HG03521 (cell line): ENCODE measurements around the gene TPPP.

ENCODE experiments used
- ATAC-seq: cut with Tn5 transposase; IDR thresholded peaks from one replicate; pipeline ENCODE4 v1.9.1; 2021; ENCODE audit warnings: mild to moderate bottlenecking, moderate library complexity; ENCODE audit not compliant: unreplicated experiment

TPPP gene

DNA sequence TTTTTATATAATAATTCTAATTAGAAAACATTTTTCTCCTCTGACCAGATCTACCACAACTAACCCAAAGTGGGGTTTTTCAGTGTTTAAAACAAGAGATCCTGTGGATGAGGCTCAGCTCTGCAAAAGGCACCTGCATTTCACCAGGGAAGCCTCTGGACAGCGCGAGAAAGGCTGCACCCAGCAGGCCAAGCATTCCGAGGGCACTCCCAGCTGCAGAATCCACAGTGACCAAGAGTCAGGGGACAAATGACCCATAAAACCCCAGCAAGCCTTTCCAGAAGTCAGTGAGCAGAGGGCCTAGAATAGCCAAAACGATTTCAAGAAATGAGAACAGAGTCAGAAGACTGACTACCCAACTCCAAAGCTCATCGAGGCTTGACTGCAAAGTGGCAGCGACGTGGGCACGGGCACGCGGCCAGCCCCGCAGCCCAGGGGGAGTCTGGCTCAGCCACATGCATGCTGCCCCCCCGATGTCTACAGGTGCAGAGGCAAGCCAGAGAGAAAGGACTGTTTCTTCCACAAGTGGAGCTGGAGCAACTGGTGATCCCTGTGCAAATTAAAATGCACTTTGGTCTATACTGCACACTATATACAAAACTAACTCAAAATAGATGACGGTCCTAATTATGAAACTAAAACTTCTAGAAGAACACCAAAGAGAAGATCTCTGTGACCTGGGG is 26.2 kb downstream of the TPPP start:
- ATAC-seq: no peak

DNA sequence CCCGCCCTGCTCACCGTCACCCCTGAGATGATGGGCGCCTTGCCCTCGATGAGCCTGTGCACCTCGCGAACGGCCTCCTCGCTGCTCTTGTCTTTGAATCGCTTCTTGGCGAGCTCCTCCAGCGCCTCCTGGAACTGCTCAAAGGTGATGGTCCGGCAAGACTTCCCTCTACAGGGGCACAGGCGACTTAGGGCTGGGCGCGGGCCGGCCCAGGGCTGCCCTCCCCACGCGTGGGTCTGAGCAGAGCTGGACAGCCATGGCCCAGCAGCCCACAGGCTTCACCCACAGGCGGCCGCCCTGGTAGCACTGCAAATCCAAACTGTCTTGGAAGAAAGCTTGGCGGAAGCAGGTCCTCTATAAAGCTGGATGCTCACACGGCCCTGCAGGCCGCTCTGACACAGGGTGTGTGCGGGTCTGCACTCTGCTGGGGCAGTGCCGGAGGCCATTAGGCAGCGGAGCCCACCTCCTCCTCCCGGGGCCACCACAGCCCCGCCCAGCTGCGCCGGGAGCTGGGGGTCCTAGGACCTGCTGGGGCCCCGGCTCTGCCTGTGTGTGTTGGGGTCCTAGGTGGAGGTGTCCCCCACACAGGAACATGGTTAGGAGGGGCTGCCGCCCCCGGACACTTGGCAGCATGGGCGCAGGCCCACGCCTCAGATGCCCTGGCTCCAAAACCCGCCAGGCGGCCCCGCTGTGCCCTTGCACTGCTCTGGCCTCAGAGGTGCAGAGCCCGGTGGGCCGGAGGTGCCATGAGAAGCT is 27.0 kb downstream of the TPPP start:
- ATAC-seq: no peak

- no peak for ATAC-seq
Observed at GRCh38 chr5:665541-665955, 27.6 kb downstream of the TPPP start.

- no peak for ATAC-seq
Observed at GRCh38 chr5:664994-665360, 28.2 kb downstream of the TPPP start.

- ATAC-seq: no peak
Observed at GRCh38 chr5:664343-664993, 28.7 kb downstream of the TPPP start.

GRCh38 chr5:663436-664342 is 29.5 kb downstream of the TPPP start:
- no peak for ATAC-seq

- ATAC-seq: no peak
Observed at GRCh38 chr5:662751-663435, 30.3 kb downstream of the TPPP start.

DNA sequence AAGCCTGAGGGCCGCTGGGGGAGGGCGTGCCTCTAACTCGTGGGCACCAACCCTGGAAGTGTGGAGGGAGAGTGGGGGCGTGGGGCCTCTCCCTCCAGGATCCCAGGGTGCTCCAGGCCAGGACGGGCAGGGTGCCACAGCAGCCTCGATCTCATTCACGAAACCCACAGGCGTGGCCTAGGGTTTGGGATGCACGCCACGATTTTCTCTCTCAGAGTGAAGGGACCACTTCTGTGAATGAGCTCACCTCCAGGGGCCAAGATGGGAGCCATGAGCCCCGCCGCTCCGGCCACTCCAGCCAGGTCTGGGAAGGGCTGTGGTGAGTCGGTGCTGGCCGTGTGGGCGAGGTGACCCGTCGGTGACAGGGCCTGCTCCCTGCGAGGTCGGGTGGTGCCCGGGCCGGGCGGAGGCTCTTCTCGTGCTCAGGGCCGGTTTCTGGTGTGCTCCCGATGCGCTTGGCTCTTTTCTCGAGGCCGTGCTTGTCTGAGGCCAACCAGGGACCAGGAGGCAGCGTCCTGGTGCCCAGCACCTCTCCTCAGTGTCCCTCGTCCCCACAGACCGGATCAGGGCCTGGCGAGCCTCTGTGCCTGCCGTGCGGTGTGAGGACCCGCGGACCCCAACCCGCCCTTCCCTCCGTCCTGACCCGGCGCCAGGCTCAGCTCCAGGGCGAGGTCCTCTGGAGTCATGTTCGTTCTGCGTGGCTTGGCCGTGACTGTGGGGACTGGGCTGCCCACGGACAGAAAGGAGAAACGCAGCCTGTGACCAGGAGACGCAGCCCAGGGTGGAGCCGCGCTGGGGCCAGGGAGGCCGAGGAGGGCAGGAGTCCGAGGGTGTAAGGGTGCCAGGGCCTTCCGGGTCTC is 31.0 kb downstream of the TPPP start:
- no peak for ATAC-seq

DNA sequence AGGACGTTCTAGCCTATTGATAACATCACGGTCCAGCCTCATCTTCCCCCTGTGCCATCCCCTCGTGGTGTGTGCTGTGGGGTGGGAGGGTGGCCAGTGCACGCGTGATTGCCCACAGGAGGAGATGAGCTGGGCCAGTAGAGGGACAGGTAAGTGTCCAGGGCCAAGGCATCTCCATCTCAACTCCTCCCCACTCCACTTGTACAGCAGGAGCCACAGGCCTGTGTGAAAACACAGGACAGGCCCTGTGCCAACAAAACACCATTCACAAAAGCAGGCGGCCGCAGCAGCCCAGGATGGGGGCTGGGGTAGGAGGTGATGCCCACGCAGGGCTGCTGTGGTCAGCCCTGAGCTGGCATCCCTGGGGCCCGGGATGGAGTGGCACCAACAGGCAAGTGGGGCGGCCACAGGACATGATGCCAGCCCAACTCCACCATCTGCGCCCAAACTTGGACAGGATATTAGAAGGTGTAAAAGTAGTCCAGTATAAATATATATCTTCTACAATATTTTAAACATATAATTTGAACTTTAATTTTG is 32.6 kb downstream of the TPPP start:
- ATAC-seq: no peak

DNA sequence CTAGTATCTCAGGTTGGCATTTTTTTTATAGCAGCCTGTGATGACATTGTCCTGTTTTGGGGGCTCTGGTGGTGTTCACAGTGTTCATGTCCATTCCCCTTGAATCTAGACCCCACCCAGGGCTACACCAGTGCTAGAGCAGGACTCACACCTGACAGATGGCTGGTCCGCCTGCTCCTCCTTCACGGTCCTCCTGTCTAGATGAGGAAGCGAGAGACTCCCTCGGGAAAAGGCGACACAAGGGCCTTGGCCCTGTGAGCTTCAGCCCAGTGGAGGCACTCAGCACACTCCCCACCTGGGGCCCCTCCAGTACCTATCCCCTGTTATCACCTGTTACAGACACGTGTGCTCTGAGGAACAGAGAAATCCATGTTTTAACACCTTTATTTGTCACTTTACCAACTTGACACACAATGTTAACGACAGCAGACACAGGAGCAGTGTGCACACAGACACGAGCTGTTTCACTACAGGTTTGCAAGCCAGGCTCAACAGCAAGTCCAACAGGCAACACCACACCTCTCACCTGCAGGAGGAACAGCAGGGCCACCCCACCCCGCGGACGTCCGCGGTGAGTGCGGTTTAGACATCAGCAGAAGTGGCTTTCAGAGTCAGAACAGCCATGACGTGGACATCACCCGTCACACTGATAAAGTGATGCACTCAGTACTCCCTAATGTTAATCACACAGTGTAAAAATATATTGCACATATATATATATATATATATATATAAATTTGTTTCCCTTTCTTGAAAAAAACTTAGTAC is 33.5 kb downstream of the TPPP start:
- no peak for ATAC-seq

DNA sequence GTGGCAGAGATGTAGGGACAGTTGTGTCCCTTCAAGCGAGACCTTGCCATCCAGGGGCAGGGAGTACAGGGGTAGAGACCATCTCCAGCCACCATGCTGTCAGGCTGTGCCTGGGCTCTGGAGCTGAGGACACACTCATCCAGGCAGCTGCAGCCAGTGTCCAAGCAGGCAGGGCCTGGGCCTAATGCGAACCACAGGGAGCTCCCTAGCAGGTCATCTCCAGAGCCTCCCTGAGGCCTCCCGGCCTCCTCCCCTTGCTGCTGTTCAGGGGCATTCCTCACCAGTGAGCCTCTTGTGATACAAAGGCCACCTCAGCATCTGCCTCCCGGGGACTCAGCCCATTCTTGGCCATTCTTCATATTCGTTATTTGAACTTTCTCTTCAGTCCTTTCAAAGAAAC is 35.0 kb downstream of the TPPP start:
- ATAC-seq: no peak

GRCh38 chr5:657570-657969 is 35.6 kb downstream of the TPPP start:
- ATAC-seq: no peak

- ATAC-seq: no peak
Observed at GRCh38 chr5:655406-655805, 37.7 kb downstream of the TPPP start.

DNA sequence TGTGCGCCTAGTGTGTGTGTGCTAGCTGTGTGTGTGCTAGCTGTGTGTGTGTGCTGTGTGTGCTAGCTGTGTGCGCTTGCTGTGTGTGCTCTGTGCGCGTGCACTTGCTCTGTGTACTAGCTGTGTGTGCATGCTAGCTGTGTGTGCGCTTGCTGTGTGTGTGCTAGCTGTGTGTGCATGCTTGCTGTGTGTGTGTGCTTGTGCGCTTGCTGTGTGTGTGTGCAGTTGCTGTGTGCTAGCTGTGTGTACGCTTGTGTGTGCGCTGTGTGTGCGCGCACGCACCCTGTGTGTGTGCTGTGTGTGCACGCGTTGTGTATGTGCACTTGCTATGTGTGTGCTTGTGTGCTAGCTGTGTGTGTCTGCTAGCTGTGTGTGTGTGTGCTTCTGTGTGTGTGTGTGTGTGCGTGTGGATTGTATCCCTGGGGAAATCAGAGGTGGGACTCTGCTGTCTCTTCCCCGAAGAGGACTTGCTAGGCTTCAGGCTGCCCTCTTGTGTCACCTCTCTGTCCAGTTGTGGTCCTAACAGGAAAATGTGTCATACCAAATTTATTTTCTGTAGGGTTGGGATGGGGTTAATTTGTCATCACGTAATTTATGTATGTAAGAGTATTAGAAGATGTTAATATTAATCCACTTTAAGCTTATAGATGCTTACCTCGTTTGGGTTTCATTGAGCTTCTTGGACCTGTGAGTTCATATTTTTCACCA is 38.9 kb downstream of the TPPP start:
- ATAC-seq: no peak

DNA sequence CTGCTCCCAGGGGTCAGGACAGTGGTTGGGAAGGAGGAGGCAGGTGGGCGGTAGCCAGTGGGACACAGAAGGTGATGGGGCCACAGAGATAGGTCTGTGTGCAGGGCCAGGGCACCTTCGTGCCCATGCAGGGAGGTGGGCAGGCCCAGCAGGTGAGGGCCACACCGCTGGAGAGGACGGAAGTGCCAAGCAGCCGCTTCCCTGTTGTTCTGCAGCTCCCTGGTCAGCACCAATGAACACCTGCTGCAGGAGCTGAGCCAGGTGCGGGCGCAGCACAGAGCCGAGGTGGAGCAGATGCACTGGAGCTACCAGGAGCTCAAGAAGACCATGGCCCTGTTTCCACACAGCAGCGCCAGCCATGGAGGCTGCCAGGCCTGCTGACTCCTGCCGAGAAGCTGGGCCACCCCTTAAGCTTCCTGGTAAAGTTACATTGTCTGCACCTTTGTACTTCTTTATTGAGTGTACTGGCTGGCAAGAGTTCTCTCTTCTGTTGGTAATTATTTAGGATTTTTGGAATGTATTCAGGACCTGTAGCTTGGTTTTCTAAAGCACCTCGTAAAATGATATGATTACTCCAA is 40.3 kb downstream of the TPPP start:
- ATAC-seq: no peak

- ATAC-seq: no peak
Observed at GRCh38 chr5:652023-652515, 41.1 kb downstream of the TPPP start.

GRCh38 chr5:651296-652022 is 41.7 kb downstream of the TPPP start:
- ATAC-seq: no peak
